BLaER1 treated with 17β-estradiol and CSF1 and Interleukin-3, amounts not matched to agents 10 nM and 100 nM (cell line): ENCODE results near the gene LY6G6C.

Experiments used
- H3K27ac ChIP-seq, 11 experiments: shearing (Covaris generic); formaldehyde crosslinking; 2 replicates each; pipeline ENCODE4 v1.8.1; 2022
- H3K27me3 ChIP-seq, 11 experiments: shearing (Covaris generic); formaldehyde crosslinking; 2 replicates each; pipeline ENCODE4 v1.8.1; 2022
- H3K36me3 ChIP-seq, 11 experiments: shearing (Covaris generic); formaldehyde crosslinking; 2 replicates each; pipeline ENCODE4 v1.8.1; 2022
- H3K4me1 ChIP-seq, 10 experiments: shearing (Covaris generic); formaldehyde crosslinking; 2 replicates each; pipeline ENCODE4 v1.8.1; 2022
- H3K4me2 ChIP-seq, 11 experiments: shearing (Covaris generic); formaldehyde crosslinking; 2 replicates each; pipeline ENCODE4 v1.8.1; 2022
- H3K4me3 ChIP-seq, 10 experiments: shearing (Covaris generic); formaldehyde crosslinking; 2 replicates each; pipeline ENCODE4 v1.8.1; 2022
- H3K9ac ChIP-seq, 11 experiments: shearing (Covaris generic); formaldehyde crosslinking; 2 replicates each; pipeline ENCODE4 v1.8.1; 2022
- H3K9me3 ChIP-seq, 11 experiments: shearing (Covaris generic); formaldehyde crosslinking; replicated peaks in 1 of 11; 2 replicates each; pipeline ENCODE4 v1.8.1; 2022
- H4K20me1 ChIP-seq, 11 experiments: shearing (Covaris generic); formaldehyde crosslinking; 2 replicates each; pipeline ENCODE4 v1.8.1; 2022
- Cebpa-rat ChIP-seq, 11 experiments: shearing (Covaris generic); IDR thresholded peaks; 2 replicates each; pipeline ENCODE4 v1.8.1; 2022

The LY6G6C gene

GRCh38 chr6:31721351-31722020 is at the start of gene LY6G6C:
Gene LY6G6C, minus strand, starts transcription at chr6:31721746. Its CDS starts 67 bp downstream, at chr6:31721679.
- Histone ChIP-seq H3K9me3 (no peaks in the 10 kb centered on the region), H3K27me3 (no peaks in the 10 kb centered on the region), H3K4me2 (peak within 1 kb of the TSS in 9 of 11 experiments; percentile 26 to 99 (median 98); a peak in 17 of 22 replicates), H3K4me1 (peaks cover 34 to 58% (median 50%) of the 10 kb centered on the region in 10 experiments), H3K4me3 (no peak within 1 kb of the TSS), H4K20me1 (peaks cover 0 to 4% (median 0%) of the 10 kb centered on the region in 11 experiments; a peak in 1 of 22 replicates), H3K36me3 (peaks cover 0 to 22% (median 10%) of the 10 kb centered on the region in 11 experiments; a peak in 15 of 22 replicates), H3K9ac (no peak within 1 kb of the TSS; a peak in 2 of 22 replicates), H3K27ac (peak within 1 kb of the TSS in 5 of 11 experiments; percentile 64 to 86 (median 75); a peak in 6 of 22 replicates)
- no peak for TF ChIP-seq Cebpa-rat (IDR thresholded peaks at IDR 0.05)

GRCh38 chr6:31770860-31771259 is 49.3 kb upstream of the LY6G6C start:
- Histone ChIP-seq H3K27me3 (no peaks in the 10 kb centered on the region), H3K9me3 (no peaks in the 10 kb centered on the region), H3K4me3 (no peak overlapping the region), H3K9ac (no peak overlapping the region), H3K27ac (no peak overlapping the region), H4K20me1 (no peaks in the 10 kb centered on the region), H3K4me2 (no peak overlapping the region), H3K4me1 (peaks cover 31 to 73% (median 49%) of the 10 kb centered on the region in 10 experiments), H3K36me3 (peaks cover 0 to 6% (median 0%) of the 10 kb centered on the region in 11 experiments; a peak in 3 of 22 replicates)
- TF ChIP-seq Cebpa-rat (IDR thresholded peaks at IDR 0.05), result no peak

- H3K9ac ChIP-seq, result no peak overlapping the region
- peaks cover 20 to 63% (median 38%) of the 10 kb centered on the region in 10 experiments for H3K4me1 ChIP-seq
- peaks cover 0 to 9% (median under 1%) of the 10 kb centered on the region in 11 experiments; a peak in 7 of 22 replicates for H3K36me3 ChIP-seq
- TF ChIP-seq Cebpa-rat (IDR thresholded peaks at IDR 0.05), result no peak
- no peaks in the 10 kb centered on the region for H3K27me3 ChIP-seq
- H3K9me3 ChIP-seq, result no peaks in the 10 kb centered on the region
- H3K27ac ChIP-seq, result peak overlapping the region in 1 of 11 experiments; percentile 78; a peak in 2 of 22 replicates
- peak overlapping the region in 4 of 11 experiments; percentile 62 to 89 (median 83); a peak in 8 of 22 replicates for H3K4me2 ChIP-seq
- no peaks in the 10 kb centered on the region for H4K20me1 ChIP-seq
- H3K4me3 ChIP-seq, result no peak overlapping the region
These were observed 48.3 kb upstream of the LY6G6C start for GRCh38 chr6:31769684-31770371.

- Histone ChIP-seq H3K36me3 (peaks cover 0 to 21% (median 12%) of the 10 kb centered on the region in 11 experiments; a peak in 13 of 22 replicates), H4K20me1 (no peaks in the 10 kb centered on the region), H3K9ac (peak overlapping the region in 3 of 11 experiments; percentile 3 to 44 (median 12); a peak in 1 of 22 replicates), H3K4me1 (peaks cover 14 to 53% (median 32%) of the 10 kb centered on the region in 10 experiments), H3K9me3 (no peaks in the 10 kb centered on the region), H3K27ac (peak overlapping the region in 6 of 11 experiments; percentile 1 to 78 (median 51); a peak in 10 of 22 replicates), H3K27me3 (no peaks in the 10 kb centered on the region), H3K4me3 (no peak overlapping the region), H3K4me2 (peak overlapping the region in 7 of 11 experiments; percentile 16 to 89 (median 73); a peak in 10 of 22 replicates)
- no peak for TF ChIP-seq Cebpa-rat (IDR thresholded peaks at IDR 0.05)
These were observed 47.1 kb upstream of the LY6G6C start for GRCh38 chr6:31768363-31769257.

- Histone ChIP-seq H3K27me3 (no peaks in the 10 kb centered on the region), H3K9ac (no peak overlapping the region), H3K27ac (no peak overlapping the region), H3K9me3 (no peaks in the 10 kb centered on the region), H3K4me2 (peak overlapping the region in 3 of 11 experiments; percentile 81 to 89 (median 85); a peak in 6 of 22 replicates), H4K20me1 (no peaks in the 10 kb centered on the region), H3K36me3 (peaks cover 0 to 36% (median 20%) of the 10 kb centered on the region in 11 experiments; a peak in 15 of 22 replicates), H3K4me1 (peaks cover 15 to 54% (median 28%) of the 10 kb centered on the region in 10 experiments), H3K4me3 (no peak overlapping the region)
- no peak for TF ChIP-seq Cebpa-rat (IDR thresholded peaks at IDR 0.05)
These were observed 45.6 kb upstream of the LY6G6C start for GRCh38 chr6:31767096-31767645.

- Histone ChIP-seq H3K4me3 (no peak overlapping the region), H3K4me2 (no peak overlapping the region), H3K9me3 (no peaks in the 10 kb centered on the region), H3K4me1 (peaks cover 23 to 52% (median 31%) of the 10 kb centered on the region in 10 experiments), H3K9ac (no peak overlapping the region), H3K27me3 (no peaks in the 10 kb centered on the region), H3K36me3 (peaks cover 0 to 46% (median 30%) of the 10 kb centered on the region in 11 experiments; a peak in 17 of 22 replicates), H3K27ac (no peak overlapping the region), H4K20me1 (no peaks in the 10 kb centered on the region)
- TF ChIP-seq Cebpa-rat (IDR thresholded peaks at IDR 0.05), result no peak
These were observed 44.6 kb upstream of the LY6G6C start for GRCh38 chr6:31765910-31766794.

GRCh38 chr6:31765559-31765909 is 44.0 kb upstream of the LY6G6C start:
- Histone ChIP-seq H3K9me3 (no peaks in the 10 kb centered on the region), H3K9ac (no peak overlapping the region), H3K4me2 (no peak overlapping the region), H3K36me3 (peaks cover 0 to 52% (median 36%) of the 10 kb centered on the region in 11 experiments; a peak in 17 of 22 replicates), H3K4me3 (no peak overlapping the region), H3K27ac (no peak overlapping the region), H3K27me3 (no peaks in the 10 kb centered on the region), H3K4me1 (peaks cover 24 to 52% (median 32%) of the 10 kb centered on the region in 10 experiments), H4K20me1 (no peaks in the 10 kb centered on the region)
- no peak for TF ChIP-seq Cebpa-rat (IDR thresholded peaks at IDR 0.05)
